HepG2 (cell line): ENCODE results near the gene TEX35. TPM values are rescaled to one million over a fixed set of nuclear protein-coding genes. Genes with fewer than 3 reads are reported as not detected.

Source experiments
- ATAC-seq: fragments of 200-7000 bp; cut with Tn5 transposase; 3 replicates; pipeline ENCODE4 v1.9.1; 2020; ENCODE audit warnings: mild to moderate bottlenecking, moderate library complexity
- BruUV-seq: library from RNA; stranded (reverse); fragments of 400-500 nt; replicated peaks from 2 replicates; lab custom pipeline; 2021; lab: Mats Ljungman, UMichigan
- CTCF ChIA-PET: fragments of 300-600 bp; formaldehyde crosslinking; extraction: SDS; loops from one replicate; lab custom pipeline; 2021; ENCODE audit warnings: low total read pairs, inconsistent platforms, low intra/inter-chr PET ratio; lab: Yijun Ruan, JAX
- POLR2A ChIA-PET: fragments of 350-600 bp; sonication (Branson Sonifier 250); formaldehyde crosslinking; loops from one replicate; lab custom pipeline; 2020; ENCODE audit warnings: antibody characterized with exemption, inconsistent platforms; lab: Yijun Ruan, JAX
- DNase-seq: peaks from one replicate; pipeline ENCODE4 v3.0.0-alpha.2; 2015; ENCODE audit warnings: low spot score
- FAIRE-seq: peaks from 3 replicates; lab custom pipeline; 2011; peaks lifted over from hg19 to GRCh38; lab: Jason Lieb, UNC
- H2AFZ ChIP-seq: one replicate; pipeline ENCODE4 v1.6.1; 2011; ENCODE audit warnings: low read length, inconsistent platforms
- H3K27ac ChIP-seq: fragments of 300-600 bp; 3 replicates; pipeline ENCODE4 v1.8.0; 2011; ENCODE audit warnings: mixed run types, mild to moderate bottlenecking, mixed read lengths, low read length, inconsistent platforms; ENCODE audit not compliant: insufficient read depth; ENCODE audit errors: extremely low read length
- H3K27me3 ChIP-seq, 2 experiments: fragments of 200-600 bp in 1 of 2; 2 replicates in 1 of 2; 3 replicates in 1 of 2; pipeline versions ENCODE4 v1.6.0 to v1.8.0; 2011; ENCODE audit warnings: low read length in 2 of 2, mild to moderate bottlenecking in 2 of 2, moderate library complexity in 2 of 2, inconsistent platforms in 1 of 2; ENCODE audit not compliant: insufficient read depth in 2 of 2, control insufficient read depth in 1 of 2
- H3K36me3 ChIP-seq, 2 experiments: fragments of 200-600 bp in 1 of 2; replicated peaks in 1 of 2; 2 replicates in 1 of 2; 3 replicates in 1 of 2; pipeline versions ENCODE4 v1.5.1 to v1.8.0; 2011; ENCODE audit warnings: low read length in 2 of 2, inconsistent platforms in 1 of 2; ENCODE audit not compliant: insufficient read depth in 2 of 2, control insufficient read depth in 1 of 2
- H3K4me1 ChIP-seq: 2 replicates; pipeline ENCODE4 v1.5.1; 2012; ENCODE audit warnings: low read length, inconsistent platforms; ENCODE audit not compliant: insufficient read depth
- H3K4me2 ChIP-seq: 2 replicates; pipeline ENCODE4 v1.6.0; 2011; ENCODE audit warnings: low read depth, low read length, inconsistent platforms
- H3K4me3 ChIP-seq, 3 experiments: fragments of 200-600 bp in 1 of 3; sonication (generic), shearing (Covaris generic) in 1 of 3; replicated peaks in 1 of 3; 2 replicates each; pipeline ENCODE4 v1.5.1; 2011 to 2016; ENCODE audit warnings: low read length in 3 of 3, inconsistent platforms in 2 of 3, low read depth in 2 of 3, mild to moderate bottlenecking in 2 of 3, control low read depth in 1 of 3, mixed read lengths in 1 of 3; ENCODE audit not compliant: insufficient read depth in 1 of 3
- H3K79me2 ChIP-seq: one replicate; pipeline ENCODE4 v1.6.1; 2011; ENCODE audit warnings: low read length, inconsistent platforms; ENCODE audit not compliant: insufficient read depth
- H3K9ac ChIP-seq: 2 replicates; pipeline ENCODE4 v1.6.0; 2011; ENCODE audit warnings: mild to moderate bottlenecking, low read depth, low read length, inconsistent platforms; ENCODE audit not compliant: insufficient read depth
- H3K9me3 ChIP-seq: 2 replicates; pipeline ENCODE4 v1.5.1; 2012; ENCODE audit warnings: mild to moderate bottlenecking, low read length
- H4K20me1 ChIP-seq: 2 replicates; pipeline ENCODE4 v1.6.0; 2011; ENCODE audit warnings: inconsistent platforms, mild to moderate bottlenecking, low read length, moderate library complexity; ENCODE audit not compliant: insufficient read depth
- BRD4 ChIP-seq: sonication (generic); formaldehyde crosslinking; IDR thresholded peaks from 2 replicates; pipeline ENCODE4 v1.4.0; 2020; ENCODE audit warnings: missing genetic modification reagents
- E2F1 ChIP-seq: sonication (generic); formaldehyde crosslinking; IDR thresholded peaks from 2 replicates; pipeline ENCODE4 v1.5.0; 2020; ENCODE audit warnings: missing genetic modification reagents
- FOXO4 ChIP-seq: sonication (generic); formaldehyde crosslinking; conservative IDR thresholded peaks from 2 replicates; pipeline ENCODE4 v1.8.1; 2023; ENCODE audit warnings: missing genetic modification reagents
- GMEB1 ChIP-seq: sonication (generic); formaldehyde crosslinking; IDR thresholded peaks from 2 replicates; pipeline ENCODE4 v1.5.1; 2020; ENCODE audit warnings: missing genetic modification reagents, mild to moderate bottlenecking, borderline replicate concordance
- JDP2 ChIP-seq: sonication (generic); formaldehyde crosslinking; IDR thresholded peaks from 2 replicates; pipeline ENCODE4 v1.8.1; 2022; ENCODE audit warnings: missing genetic modification reagents, borderline replicate concordance
- MYC ChIP-seq: sonication (generic); formaldehyde crosslinking; IDR thresholded peaks from 2 replicates; pipeline ENCODE4 v1.9.0; 2021; ENCODE audit warnings: missing genetic modification reagents, borderline replicate concordance
- RFX5 ChIP-seq: IDR thresholded peaks from 2 replicates; pipeline ENCODE4 v1.6.1; 2011; ENCODE audit warnings: low read depth, low read length, improper control_type of control experiment
- YY1 ChIP-seq: IDR thresholded peaks from 2 replicates; pipeline ENCODE4 v1.6.1; 2011; ENCODE audit warnings: low read length, low read depth, moderate library complexity, mild to moderate bottlenecking; ENCODE audit not compliant: insufficient read depth, insufficient replicate concordance
- ZBTB3 ChIP-seq: sonication (generic); formaldehyde crosslinking; IDR thresholded peaks from 2 replicates; pipeline ENCODE4 v1.4.0; 2020; ENCODE audit warnings: low read depth, mild to moderate bottlenecking, moderate library complexity, missing genetic modification reagents, borderline replicate concordance
- ZNF432 ChIP-seq: sonication (generic); formaldehyde crosslinking; IDR thresholded peaks from 2 replicates; pipeline ENCODE4 v1.5.0; 2020; ENCODE audit warnings: missing genetic modification reagents, mild to moderate bottlenecking, borderline replicate concordance
- ZNF709 ChIP-seq: sonication (generic); formaldehyde crosslinking; IDR thresholded peaks from 2 replicates; pipeline ENCODE4 v1.5.0; 2020; ENCODE audit warnings: mild to moderate bottlenecking, missing genetic modification reagents
- ZSCAN31 ChIP-seq: sonication (generic); formaldehyde crosslinking; IDR thresholded peaks from 2 replicates; pipeline ENCODE4 v1.5.0; 2020; ENCODE audit warnings: low read depth, mild to moderate bottlenecking, missing genetic modification reagents
- WGBS: methylation state at CpG from one replicate; pipeline ENCODE4 v1.1.6; 2017; ENCODE audit warnings: low lambda C conversion rate; 5-methylcytosine and 5-hydroxymethylcytosine counted together
- in situ Hi-C: cut with HindIII; loops from 2 replicates; pipeline ENCODE4 v1.10.0; 2017; ENCODE audit warnings: low pct_unique_long_range_greater_than_20kb; ENCODE audit not compliant: extremely low pct_ligation_motif_present
- intact Hi-C: fragments of 100-400 bp; cut with micrococcal nuclease; formaldehyde crosslinking; loops from one replicate; pipeline ENCODE4 v1.10.0; 2022; ENCODE audit not compliant: unreplicated experiment
- polyA plus RNA-seq, 8 experiments: library from polyadenylated mRNA; depleted of rRNA in 3 of 8; stranded (reverse) in 7 of 8; unstranded in 1 of 8; fragments of >200 nt; fragmentation: Illumina TruSeq in 4 of 8; extraction: Trizol in 4 of 8; gene quantifications; 2 replicates each; pipeline versions ENCODE4 v1.2.1 to v1.2.3, GENCODE V29; 2011 to 2016; ENCODE audit warnings: low read depth in 4 of 8, missing spikeins in 1 of 8, mixed read lengths in 1 of 8; ENCODE audit not compliant: insufficient read depth in 1 of 8
- total RNA-seq, 5 experiments: library from RNA; depleted of rRNA; stranded (reverse); fragments of >200 nt; fragmentation: Illumina TruSeq; extraction: Trizol; gene quantifications; 2 replicates each; pipeline ENCODE4 v1.2.3, GENCODE V29; 2016; ENCODE audit warnings: low read depth in 1 of 5

TEX35 gene
- total and polyA plus RNA-seq, 2 of the 13 experiments (the other 11 are each of a cell fraction or from before 2014, with no cell fraction given), result not detected

- DNase-seq (no peak), FAIRE-seq (no peak), ATAC-seq (no peak)
- TF ChIP-seq ZSCAN31 (CRISPR knock-in tag) (no peak), BRD4 (CRISPR knock-in tag) (no peak), JDP2 (CRISPR knock-in tag) (no peak), ZNF709 (CRISPR knock-in tag) (no peak), GMEB1 (CRISPR knock-in tag) (no peak), ZNF432 (CRISPR knock-in tag) (no peak), RFX5 (no peak), E2F1 (CRISPR knock-in tag) (no peak), YY1 (no peak), MYC (CRISPR knock-in tag) (no peak), FOXO4 (CRISPR knock-in tag) (no peak), ZBTB3 (CRISPR knock-in tag) (no peak)
- no peak overlapping the region for H2AFZ ChIP-seq
- H3K4me3 ChIP-seq, result no peak overlapping the region
- no peak overlapping the region for H3K9ac ChIP-seq
- H3K9me3 ChIP-seq, result no peaks in the 10 kb centered on the region
- no peak overlapping the region for H3K27ac ChIP-seq
- H3K4me2 ChIP-seq, result no peak overlapping the region
- intact Hi-C loops (no loop called here), in situ Hi-C loops (no loop called here)
- no peaks in the 10 kb centered on the region for H3K27me3 ChIP-seq
- H3K79me2 ChIP-seq, result no peaks in the 10 kb centered on the region
- ChIA-PET CTCF (no interaction called here), POLR2A (no interaction called here)
- peaks cover 13% of the 10 kb centered on the region for H3K4me1 ChIP-seq
- no peaks in the 10 kb centered on the region for H3K36me3 ChIP-seq
- WGBS, result 54% methylated on average over 3 of the region's 3 CpGs
- H4K20me1 ChIP-seq, result no peaks in the 10 kb centered on the region
- no TSS peak for BruUV-seq
Observed at GRCh38 chr1:178484698-178485225, 28.1 kb upstream of the TEX35 start.
